ENCODE measurements around the gene TK2. TPM values are rescaled to one million over a fixed set of nuclear protein-coding genes. Genes with fewer than 3 reads are reported as not detected.

The TK2 gene
- total RNA-seq, 2 donors from 2014 or later = 7.9 to 11.5 TPM

- Mint-ChIP-seq H3K36me3 (ENCODE audit: low read depth) (no peaks in the 10 kb centered on the region), H3K27me3 (ENCODE audit: insufficient read depth) (peaks cover 8% of the 10 kb centered on the region), H3K4me3 (no peak overlapping the region), H3K9me3 (no peaks in the 10 kb centered on the region), H3K4me1 (peaks cover 6% of the 10 kb centered on the region), H3K27ac (no peak overlapping the region)
- Histone ChIP-seq H3K4me3 (ENCODE audit: low read length) (no peak overlapping the region), H3K9me3 (ENCODE audit: control insufficient read depth, low read length) (no peaks in the 10 kb centered on the region), H3K27ac (ENCODE audit: low read depth, low read length) (no peak overlapping the region), H3K9ac (ENCODE audit: extremely low read depth, low read length, poor library complexity, severe bottlenecking) (no peak overlapping the region), H3K4me1 (ENCODE audit: control insufficient read depth, insufficient read depth, low read length) (peaks cover 2% of the 10 kb centered on the region), H3K27me3 (ENCODE audit: control insufficient read depth, insufficient read depth, low read length, poor library complexity, severe bottlenecking) (no peaks in the 10 kb centered on the region), H3K36me3 (ENCODE audit: control insufficient read depth, insufficient read depth, low read length) (no peaks in the 10 kb centered on the region)
- 44 to 78% methylated on average over 1 to 2 of the region's 2 CpGs for WGBS, 2 experiments (ENCODE audit: insufficient coverage in 1 of 2, insufficient read length in 1 of 2)
- TF ChIP-seq CTCF (conservative IDR thresholded peaks at IDR 0.05) = no peak
- DNase-seq = peak; percentile 41
Observed at GRCh38 chr16:66477028-66477515, 72.8 kb downstream of the TK2 start.

- no peak overlapping the region for H3K27ac Mint-ChIP-seq
- Histone ChIP-seq H3K36me3 (ENCODE audit: control insufficient read depth, insufficient read depth, low read length) (no peaks in the 10 kb centered on the region), H3K9me3 (ENCODE audit: control insufficient read depth, low read length) (no peaks in the 10 kb centered on the region), H3K4me3 (ENCODE audit: low read length) (no peak overlapping the region), H3K27ac (ENCODE audit: low read depth, low read length) (no peak overlapping the region), H3K9ac (ENCODE audit: extremely low read depth, low read length, poor library complexity, severe bottlenecking) (no peak overlapping the region), H3K27me3 (ENCODE audit: control insufficient read depth, insufficient read depth, low read length, poor library complexity, severe bottlenecking) (no peaks in the 10 kb centered on the region), H3K4me1 (ENCODE audit: control insufficient read depth, insufficient read depth, low read length) (peaks cover 2% of the 10 kb centered on the region)
- H3K36me3 Mint-ChIP-seq (ENCODE audit: low read depth) = no peaks in the 10 kb centered on the region
- no peaks in the 10 kb centered on the region for H3K9me3 Mint-ChIP-seq
- TF ChIP-seq CTCF (conservative IDR thresholded peaks at IDR 0.05) = no peak
- DNase-seq = peak; percentile 81
- peaks cover 6% of the 10 kb centered on the region for H3K4me1 Mint-ChIP-seq
- H3K27me3 Mint-ChIP-seq (ENCODE audit: insufficient read depth) = peaks cover 13% of the 10 kb centered on the region
- WGBS, 2 experiments (ENCODE audit: insufficient coverage in 1 of 2, insufficient read length in 1 of 2) = 84 to 96% methylated on average over 4 to 8 of the region's 8 CpGs
- no peak overlapping the region for H3K4me3 Mint-ChIP-seq
Observed at GRCh38 chr16:66476328-66477027, 73.4 kb downstream of the TK2 start.

GRCh38 chr16:66475232-66475631 is 74.7 kb downstream of the TK2 start:
- no peak overlapping the region for H3K4me3 ChIP-seq (ENCODE audit: low read length)
- Mint-ChIP-seq H3K27me3 (ENCODE audit: insufficient read depth) (peaks cover 22% of the 10 kb centered on the region), H3K4me3 (no peak overlapping the region), H3K36me3 (ENCODE audit: low read depth) (no peaks in the 10 kb centered on the region), H3K27ac (no peak overlapping the region), H3K4me1 (peaks cover 6% of the 10 kb centered on the region), H3K9me3 (no peaks in the 10 kb centered on the region)
- no peak overlapping the region for H3K9ac ChIP-seq (ENCODE audit: extremely low read depth, low read length, poor library complexity, severe bottlenecking)
- 92% methylated on average over 2 of the region's 2 CpGs; no CpG with 5 or more reads in 1 of the 2 experiments for WGBS, 2 experiments (ENCODE audit: insufficient coverage in 1 of 2, insufficient read length in 1 of 2)
- no peak for TF ChIP-seq CTCF (conservative IDR thresholded peaks at IDR 0.05)
- H3K27ac ChIP-seq (ENCODE audit: low read depth, low read length) = no peak overlapping the region
- DNase-seq = peak; percentile 48
- H3K27me3 ChIP-seq (ENCODE audit: control insufficient read depth, insufficient read depth, low read length, poor library complexity, severe bottlenecking) = no peaks in the 10 kb centered on the region
- peaks cover 2% of the 10 kb centered on the region for H3K4me1 ChIP-seq (ENCODE audit: control insufficient read depth, insufficient read depth, low read length)
- H3K9me3 ChIP-seq (ENCODE audit: control insufficient read depth, low read length) = no peaks in the 10 kb centered on the region
- H3K36me3 ChIP-seq (ENCODE audit: control insufficient read depth, insufficient read depth, low read length) = no peaks in the 10 kb centered on the region
